HG03354 (cell line): Measurements from ENCODE around the gene RIPOR3.

ENCODE experiments used
- ATAC-seq: cut with Tn5 transposase; IDR thresholded peaks from one replicate; pipeline ENCODE4 v1.9.1; 2021; ENCODE audit warnings: mild to moderate bottlenecking; ENCODE audit not compliant: unreplicated experiment, poor library complexity, severe bottlenecking

RIPOR3 gene

DNA sequence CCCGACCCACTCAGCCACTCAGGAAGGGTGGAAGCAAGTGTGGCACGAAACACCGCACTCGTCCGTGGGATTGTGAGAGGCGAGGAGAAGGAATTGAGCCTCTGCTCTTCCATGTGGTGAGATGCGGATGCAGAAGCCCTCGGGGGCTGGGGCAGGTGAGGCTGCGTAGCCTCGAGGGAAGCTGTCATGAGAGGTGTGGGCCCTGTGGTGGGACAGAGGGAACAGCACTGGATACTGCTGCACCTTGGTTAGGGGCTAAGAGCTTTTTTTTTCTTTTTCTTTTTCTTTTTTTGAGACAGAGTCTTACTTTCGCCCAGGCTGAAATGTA, 94.7 kb downstream of the RIPOR3 start:
- ATAC-seq: no peak

DNA sequence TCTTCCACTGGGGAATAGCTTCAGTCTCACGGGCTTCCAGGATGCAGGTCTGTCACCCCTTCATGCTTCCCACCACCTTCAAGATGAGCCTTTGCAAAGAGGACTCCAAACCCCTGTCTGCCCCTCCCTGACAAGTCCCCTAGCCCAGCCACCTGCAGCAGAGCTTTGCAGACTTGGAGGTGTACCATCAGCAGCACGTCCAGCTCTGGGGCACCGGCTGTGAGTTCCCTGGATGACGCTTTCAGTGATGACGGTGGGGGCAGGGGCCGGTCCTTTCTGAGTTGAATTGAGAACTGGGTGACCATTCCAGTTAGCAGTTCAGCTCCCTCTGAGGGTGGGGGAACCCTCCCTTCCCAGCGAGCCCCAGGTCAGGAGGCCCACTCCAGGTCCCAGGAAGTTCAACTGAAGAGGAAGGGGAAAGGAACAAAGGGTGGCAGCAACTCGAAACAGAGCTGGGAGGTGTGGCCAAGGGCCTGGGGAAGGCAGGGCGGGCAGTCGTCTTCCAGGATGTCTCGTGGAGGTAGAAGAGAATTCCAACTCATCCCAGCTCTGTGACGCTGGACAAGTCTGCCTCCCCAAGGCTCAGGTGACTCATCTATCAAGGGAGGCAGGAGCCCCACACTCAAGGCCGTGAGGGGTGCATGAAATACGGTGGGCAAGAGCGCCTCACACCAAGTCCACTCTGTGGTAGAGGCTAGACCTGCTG, 95.2 kb downstream of the RIPOR3 start:
- ATAC-seq: no peak

DNA sequence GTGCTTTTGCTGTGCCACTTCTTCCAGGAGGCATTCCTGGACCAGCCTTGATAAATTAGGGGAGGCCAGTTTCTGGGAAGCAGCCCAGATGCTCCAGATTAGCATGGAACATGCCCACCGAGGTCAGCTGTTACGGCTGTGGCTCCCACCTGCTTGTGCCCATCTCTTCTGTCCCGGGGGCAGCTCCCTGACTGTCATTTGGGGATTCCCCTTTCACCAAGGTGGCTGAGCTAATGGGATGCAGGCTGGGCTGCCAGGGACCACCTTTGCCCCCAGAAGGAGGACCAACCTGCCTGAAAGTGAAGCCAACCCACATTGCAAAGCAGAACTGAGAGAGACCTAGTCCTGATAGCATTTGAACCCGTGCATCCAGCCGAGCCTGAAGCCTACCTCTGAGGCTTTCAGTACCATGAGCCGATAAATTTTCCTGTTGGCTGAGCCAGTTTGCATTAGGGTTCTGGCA, 95.9 kb downstream of the RIPOR3 start:
- no peak for ATAC-seq

DNA sequence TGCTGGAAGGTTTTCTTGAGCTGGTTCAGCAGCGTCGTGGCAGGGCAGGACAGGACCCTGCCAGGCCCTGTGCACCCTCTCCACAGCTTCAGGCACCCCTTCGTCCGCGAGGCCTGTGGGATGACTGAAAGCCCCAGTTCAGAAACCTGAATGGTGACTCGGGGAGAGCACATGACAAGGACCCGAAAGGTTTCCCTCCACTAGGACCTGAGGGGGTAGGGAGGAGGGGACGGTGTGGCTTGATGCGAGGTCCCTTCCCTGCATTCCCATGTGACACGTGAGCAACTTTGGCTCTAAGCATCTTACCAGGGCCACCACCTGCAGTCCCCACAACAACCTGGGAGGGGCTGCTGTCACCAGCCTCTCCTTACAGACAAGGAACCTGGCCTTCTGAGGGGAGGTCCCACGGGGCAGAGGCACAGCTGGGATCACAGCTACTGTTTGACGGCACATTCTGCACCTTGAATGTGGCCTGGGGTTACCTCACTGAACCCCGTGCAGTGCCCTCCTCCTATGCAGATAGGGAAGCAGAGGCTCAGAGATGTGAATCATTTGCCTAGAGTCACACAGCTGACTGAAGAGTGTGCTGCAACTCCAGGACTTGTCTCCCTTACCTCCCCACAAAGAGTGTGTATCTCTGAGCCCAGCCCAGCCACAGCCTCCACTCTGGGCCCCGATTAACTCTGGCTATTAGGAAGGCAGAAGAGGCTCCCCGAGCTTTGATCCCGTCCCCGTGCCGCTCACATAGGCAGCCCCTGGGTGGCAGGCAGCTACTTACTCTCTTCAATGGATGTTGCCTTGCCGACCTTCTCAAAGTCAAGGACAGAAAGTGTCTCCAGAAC, 96.5 kb downstream of the RIPOR3 start:
- no peak for ATAC-seq

DNA sequence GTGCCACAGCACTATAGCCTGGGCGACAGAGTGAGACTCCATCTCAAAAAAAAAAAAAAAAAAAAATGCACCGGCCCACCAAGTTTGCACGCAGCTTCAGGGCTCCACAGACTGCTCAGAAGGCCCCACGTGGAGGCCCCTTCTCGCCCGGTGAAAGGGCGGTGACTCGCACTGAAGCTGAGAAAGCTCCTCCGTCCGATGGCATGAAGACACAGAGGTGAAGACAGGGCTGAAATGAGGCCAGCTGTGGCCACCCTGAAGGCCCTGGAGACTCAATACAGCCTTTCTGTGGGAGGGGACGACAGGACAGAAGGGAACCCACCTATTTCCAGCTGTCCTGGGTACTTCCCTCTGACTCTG, 97.1 kb downstream of the RIPOR3 start:
- no peak for ATAC-seq

DNA sequence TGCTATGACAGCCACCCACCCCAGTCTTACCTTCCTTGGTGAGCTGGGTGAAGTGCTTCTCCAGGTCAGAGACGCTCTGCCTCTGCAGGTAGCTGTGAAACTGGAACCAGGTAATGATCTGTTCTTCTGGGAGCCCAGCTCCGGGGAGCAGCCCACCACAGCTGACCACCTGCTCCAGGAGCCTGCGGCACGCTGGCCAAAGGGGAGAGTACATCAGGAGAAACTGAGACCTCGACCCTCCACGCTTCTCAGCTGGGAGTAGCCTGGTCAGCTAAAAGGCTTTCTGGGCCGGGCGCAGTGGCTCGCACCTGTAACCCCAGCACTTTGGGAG, 98.4 kb downstream of the RIPOR3 start:
- no peak for ATAC-seq

DNA sequence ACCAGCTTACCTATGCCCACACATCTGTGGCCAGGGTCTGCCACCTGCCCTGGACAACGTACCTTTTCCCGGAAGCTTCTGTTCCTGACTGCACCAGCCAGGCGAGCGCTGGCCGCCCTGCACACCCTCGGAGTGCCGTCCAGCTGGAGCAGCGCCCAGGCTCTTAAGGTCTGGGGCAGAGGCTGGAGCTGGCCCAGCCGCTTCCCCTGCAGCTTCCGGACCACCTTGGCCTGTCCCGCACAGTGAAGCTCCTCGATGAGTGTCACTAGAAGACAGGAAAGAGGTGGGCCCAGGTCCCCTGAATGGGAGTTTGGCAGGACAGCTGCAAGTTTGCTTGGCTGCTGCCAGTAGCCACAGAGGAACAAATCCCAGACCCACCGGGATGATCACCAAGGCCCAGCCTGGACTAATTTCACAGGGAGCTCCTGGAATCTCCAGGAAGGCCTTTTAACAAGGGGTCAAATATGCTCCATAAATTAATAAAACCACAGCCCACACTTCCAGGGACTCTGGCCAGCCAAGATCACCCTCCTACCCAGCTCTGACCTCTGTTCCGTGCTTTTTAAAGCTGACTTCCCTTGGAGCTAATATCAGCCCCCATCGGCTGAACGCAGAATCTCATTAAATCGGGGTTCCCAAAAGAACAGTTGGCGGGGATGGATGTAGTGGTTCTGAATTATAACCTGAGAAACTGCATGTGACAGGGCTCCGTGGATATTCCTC, 98.9 kb downstream of the RIPOR3 start:
- no peak for ATAC-seq

DNA sequence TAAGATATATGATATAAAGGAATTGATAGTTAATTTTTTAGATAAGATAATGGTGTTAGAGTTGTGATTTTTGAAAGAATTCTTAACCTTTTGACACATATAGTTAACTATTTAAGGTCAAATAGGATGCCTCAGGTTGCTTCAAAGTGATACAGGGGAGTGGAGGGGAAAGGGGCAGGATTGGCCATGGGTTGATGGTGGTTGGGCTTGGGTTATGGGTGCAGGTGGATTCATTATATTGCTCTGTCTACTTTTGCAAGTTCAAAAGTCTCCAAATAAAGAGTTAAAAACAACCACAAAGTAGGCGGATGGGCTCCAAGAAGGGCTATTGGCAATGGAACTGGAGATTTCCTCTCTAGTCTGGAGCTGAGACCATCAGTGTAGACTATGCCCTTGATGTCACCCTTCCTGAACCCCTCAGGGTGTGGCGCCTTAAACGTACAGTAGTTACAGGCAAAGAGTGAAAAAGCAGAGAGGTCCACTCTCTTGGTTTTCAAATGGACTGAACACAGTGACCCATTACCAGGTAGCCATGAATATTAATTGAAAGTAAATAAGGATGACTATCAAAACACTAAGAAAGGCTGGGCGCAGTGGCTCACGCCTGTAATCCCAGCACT, 100.0 kb downstream of the RIPOR3 start:
- no peak for ATAC-seq

DNA sequence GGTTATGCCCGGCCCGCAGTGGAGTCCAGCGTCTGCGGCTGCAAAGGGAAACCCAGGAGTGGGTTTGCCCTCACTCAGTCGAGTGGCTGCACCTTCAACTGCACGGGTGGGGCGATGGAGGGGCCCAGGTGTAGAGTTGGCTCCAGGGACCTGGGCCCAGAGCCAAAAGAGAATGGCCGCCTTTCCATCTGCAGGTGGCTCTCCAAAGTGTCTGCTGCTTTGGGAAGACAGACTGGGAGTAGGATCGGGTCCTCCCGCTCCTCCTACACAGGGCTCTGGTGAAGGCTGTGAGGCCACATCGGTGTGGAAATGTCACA, 101.0 kb downstream of the RIPOR3 start:
- no peak for ATAC-seq

DNA sequence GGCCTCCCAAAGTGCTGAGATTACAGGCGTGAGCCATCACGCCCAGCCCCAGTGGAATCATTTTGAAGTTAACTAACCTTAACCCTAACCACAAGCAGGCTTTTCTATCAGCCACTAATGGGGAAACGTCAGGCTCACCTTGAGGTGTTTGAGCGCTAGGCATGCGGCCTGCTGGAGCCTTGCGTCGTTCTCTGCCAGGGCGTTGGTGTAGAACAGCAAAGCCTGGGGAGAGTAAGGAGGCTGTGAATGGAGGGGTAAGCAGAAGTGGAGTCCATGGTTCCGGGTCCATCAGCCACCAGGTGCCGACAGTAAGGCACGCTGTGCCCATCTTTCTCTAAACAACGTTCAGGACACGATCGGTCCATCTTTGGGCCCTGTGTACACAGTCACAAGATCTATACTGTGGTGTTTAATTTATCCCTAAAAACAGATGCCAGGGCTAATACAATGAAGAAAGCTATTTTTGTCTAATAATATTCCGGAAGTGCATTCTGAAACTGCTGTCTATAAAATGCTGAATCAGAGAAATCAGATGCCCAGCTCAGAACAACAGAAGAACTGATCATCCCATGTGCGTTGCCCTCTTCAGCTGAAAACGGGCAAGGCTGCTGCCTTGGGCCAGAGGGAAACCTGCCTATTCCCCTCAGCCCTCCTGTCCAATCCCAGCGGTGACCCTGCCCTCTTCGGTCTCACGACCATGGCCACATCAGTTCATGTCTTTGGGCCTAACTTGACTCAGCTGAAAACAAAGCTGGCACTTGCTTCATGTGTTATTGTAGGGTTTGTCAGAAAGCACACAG, 101.6 kb downstream of the RIPOR3 start:
- ATAC-seq: no peak

DNA sequence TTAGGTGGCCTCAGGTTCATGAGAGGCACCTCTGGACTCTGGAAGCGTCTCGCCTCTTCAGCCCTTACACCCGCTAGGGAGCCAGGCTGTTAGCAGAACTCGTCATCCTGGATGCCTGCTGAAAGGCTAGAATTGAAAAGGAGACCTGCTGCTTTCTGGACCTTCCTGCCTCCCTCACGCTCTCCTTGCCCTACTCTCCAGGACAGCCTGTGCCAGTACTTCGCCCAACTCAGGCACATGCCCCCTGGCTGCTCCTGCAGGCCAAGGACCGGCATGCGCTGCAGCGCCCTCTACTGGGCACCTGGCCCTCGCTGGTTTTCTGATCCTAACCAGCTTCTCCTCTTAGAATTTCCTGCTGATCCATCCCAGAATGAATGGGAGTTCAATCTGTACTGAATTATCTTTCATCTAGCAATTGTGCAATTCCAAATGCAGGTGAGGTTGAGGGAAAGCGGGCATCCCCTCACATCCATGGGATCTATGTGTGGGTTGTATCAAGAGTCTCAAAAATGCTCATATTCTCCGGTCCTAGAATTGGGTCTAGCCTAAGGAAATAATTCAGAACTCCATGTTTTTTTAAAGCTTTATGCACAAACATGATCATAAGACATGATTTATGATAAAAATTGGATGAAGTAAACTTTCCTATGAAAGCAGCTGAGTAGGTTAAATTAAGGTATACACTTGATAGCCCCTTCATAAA, 103.2 kb downstream of the RIPOR3 start:
- no peak for ATAC-seq

DNA sequence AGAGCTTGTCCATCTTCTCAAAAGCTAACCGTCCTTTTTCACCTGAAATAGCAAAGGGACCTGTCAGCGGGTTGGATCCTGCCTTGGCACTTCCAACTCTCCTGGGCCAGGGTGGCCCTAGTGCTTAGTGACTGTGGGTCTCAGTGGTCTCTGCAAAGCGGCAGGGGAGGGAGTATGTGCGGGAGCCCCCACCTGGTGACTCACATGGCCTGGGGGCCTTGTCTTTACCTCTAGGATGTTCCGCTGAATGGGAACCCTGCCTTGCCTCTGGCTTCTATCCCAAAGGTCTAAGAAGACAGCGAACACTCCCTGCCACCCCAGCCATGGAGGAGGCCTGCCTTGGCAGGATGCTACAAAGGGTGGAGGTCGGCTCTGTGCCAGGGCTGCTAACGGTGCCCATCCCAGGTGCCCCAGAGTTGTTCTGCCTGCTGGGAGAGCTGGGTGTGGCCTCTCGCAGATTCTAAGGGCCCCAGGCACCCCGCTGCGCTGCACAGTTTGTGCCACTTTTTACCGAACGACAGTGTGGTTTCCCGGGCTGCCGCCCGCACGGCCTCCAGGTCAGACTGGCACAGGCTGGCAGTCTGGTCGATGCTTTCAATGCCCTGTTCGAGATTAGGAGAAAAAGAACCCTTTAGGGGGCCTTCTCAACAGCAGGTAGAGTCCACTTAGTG, 103.9 kb downstream of the RIPOR3 start:
- ATAC-seq: no peak

DNA sequence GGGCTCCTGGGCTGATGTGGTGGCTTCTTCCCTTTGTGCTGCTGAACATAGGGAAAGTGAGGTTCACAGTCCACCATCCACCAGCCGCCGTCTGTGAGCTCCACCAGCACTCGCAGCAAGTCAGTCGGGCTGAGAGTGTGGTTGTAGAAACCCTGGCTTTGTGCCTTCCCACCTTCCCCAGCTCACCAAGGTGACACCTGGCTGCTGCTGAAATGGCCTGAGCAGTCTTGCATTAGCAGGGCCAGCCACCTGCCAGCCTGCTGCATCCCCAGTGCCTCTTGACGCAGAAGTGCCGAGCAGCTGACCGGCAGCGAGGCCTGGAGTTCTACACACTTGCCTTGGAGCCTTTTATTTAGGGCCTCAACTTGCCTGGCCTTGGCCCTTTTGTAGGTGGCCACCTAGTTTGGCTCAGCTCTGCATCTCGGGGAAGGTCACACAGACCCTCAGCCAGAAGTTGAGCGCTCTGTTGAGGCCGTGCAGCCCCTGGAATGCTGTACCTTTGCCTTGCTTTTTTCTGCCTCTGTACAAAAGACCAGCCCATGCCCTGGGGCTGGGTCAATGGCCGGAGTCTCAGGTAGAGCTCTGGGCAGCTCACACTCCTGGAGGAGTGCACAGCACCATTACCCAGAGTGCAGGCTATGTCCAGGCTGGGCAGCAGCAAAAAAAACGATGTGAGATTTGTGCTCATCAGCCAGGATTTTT, 104.7 kb downstream of the RIPOR3 start:
- no peak for ATAC-seq

DNA sequence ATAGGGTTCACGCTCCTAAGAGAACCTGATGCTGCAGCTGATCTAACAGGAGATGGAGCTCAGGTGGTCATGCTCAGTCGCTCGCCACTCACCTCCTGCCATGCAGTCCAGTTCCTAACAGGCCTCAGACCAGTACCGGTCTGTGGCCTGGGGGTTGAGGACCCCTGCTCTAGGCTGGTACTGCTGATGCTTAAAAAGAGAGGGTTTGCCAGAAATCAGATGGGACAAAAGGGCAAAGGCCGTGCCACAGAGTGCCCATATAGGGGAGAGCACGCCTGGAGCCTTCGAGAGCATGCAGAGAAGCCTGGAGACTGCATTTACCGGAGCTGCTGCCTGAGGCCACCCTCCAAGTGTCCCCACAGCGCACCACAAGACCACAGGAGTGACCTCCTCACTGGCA, 105.7 kb downstream of the RIPOR3 start:
- ATAC-seq: no peak

DNA sequence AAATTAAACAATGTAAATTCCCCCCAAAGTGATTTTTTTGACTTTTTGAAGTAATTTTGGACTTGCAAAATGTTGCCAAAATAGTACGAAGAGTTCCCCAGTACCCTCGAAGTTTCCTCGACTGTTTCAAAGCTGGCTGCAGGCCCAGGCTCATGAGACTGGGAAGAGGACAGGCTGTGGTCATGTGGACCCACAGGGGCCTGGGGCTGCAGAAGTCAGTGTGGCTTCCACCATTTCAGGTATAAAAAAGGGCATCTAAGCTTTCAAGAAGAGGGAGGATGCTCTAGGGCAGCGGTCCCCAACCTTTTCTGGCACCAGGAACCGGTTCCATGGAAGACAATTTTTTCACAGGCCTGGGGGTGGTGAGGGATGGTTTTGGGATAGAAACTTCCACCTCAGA, 106.1 kb downstream of the RIPOR3 start:
- no peak for ATAC-seq

DNA sequence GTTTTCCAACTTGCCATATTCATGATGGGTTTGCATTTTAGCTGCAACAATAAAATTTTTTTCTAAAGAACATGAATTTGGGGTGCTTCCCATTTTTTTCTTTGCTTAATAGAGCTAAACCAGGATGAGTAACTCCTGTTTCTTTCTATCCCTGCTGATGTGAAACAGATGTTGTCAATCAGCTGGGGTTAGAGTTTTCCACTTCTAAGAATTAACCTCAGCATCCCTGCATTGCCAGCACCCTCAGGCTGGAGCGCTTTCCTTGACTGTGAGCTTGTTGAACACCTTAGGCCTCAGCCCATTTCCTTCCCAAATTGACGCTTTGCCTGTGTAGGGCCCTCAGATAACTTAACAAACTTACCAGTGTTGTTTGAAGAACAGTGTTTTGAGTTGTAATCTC, 106.7 kb downstream of the RIPOR3 start:
- ATAC-seq: no peak

DNA sequence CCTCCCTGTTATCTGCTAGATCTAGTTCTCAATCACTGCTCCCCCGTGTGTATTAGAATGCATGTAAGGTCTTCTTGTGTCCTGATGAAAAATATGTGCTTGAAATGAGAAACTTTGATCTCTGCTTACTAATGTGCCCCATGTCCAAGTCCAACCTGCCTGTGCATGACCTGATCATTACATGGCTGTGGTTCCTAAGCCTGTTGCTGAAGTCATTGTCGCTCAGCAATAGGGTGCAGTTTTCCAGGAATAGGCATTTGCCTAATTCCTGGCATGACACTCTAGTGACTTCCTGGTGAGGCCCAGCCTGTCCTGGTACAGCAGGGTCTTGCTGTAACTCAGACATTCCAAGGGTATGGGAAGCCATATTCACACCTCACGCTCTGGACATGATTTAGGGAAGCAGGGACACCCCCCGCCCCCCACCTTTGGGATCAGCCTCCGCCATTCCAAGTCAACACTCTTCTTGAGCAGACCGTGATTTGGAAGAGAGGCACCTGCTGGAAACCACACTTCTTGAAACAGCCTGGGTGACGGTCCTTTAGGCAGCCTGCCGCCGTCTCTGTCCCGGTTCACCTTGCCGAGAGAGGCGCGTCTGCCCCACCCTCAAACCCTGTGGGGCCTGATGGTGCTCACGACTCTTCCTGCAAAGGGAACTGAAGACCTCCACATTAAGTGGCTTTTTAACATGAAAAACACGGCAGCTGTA, 107.7 kb downstream of the RIPOR3 start:
- no peak for ATAC-seq
